Activated T-cell treated with anti-CD3 and anti-CD28 coated beads for 48 hours (primary cell): ENCODE results near the gene GRB2.
"Not testable (repeated sequence)": the region's sequence is repeated elsewhere in the genome, so short reads cannot be mapped to it uniquely, and the experiment has no call there.

Experiments used
- DNase-seq: peaks from one replicate; pipeline ENCODE4 v3.0.0-alpha.2; 2020; ENCODE audit warnings: low read depth

The GRB2 gene

DNA sequence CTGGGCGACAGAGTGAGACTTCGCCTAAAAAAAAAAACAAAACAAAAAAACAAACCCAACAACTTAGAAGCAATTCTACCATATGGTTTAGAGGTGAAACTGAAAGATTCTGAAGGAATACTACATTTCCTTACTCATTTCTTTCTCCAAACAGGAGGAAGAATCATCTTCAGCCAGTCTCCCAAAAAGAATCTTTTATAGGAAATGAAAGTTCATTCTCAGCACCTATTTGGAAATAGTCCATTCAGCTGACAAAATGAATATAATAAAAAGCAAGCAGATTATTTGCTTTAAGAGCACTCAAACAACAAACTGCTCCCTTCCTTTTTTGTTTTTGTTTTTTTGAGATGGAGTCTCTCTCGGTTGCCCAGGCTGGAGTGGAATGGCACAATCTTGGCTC, 17.7 kb downstream of the GRB2 start:
- DNase-seq, result no peak

DNA sequence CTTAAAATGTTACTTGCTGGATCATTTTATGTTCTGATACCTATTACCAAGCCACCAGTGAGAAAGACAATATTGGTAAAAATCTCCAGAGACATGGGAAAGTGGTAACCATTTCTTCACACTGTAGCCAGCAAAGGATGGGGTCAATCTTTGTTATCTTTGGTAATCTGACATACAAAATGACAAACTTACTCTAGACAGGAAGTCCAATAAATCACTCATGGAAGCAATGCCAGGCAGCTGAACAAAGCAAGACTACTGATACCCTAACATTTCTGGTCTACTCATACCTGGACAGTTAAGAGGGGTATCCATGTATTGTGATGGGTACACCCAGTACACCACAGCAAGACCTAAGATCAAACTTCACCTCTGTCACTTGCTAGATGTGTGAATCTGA, 19.0 kb downstream of the GRB2 start:
- DNase-seq, result no peak

DNA sequence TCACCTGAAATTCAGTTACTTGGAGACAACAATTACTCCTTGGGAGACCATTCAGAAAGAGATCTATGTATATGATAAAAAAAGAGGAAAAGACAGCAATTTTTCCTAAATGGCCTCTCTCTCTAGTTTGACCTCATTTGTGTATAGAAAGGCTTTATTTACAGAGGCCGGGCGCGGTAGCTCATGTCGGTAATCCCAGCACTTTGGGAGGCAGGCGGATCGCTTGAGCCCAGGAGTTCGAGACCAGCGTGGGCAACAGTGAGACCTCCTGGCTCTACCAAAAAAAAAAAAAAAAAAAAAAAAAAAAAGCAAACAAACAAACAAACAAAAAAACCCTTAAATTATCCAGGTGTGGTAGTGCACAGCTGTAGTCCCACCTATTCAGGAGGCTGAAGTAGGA, 20.7 kb downstream of the GRB2 start:
- no peak for DNase-seq

DNA sequence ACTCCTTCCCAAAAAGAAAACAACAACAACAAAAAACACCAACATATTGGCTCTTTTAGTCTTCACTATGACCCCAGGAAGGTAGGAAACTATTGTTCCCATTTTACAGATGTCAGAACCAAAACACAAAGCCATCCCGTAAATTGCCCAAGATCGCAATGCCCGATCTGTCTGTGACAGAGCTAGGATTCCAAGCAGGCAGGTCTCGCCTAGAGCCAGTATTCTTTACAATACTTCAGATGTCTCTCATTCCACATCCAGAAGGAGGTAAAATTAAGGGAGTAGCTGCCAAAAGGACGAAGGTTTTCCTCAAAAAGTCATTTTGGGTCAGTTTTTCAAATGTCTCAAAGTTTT, 21.7 kb downstream of the GRB2 start:
- DNase-seq, result no peak

GRCh38 chr17:75380750-75381149, 24.7 kb downstream of the GRB2 start:
- no peak for DNase-seq

- DNase-seq, result no peak
Measured at GRCh38 chr17:75380315-75380714, 25.2 kb downstream of the GRB2 start.

- DNase-seq, result not testable (repeated sequence)
Measured at GRCh38 chr17:75379426-75379825, 26.1 kb downstream of the GRB2 start.

DNA sequence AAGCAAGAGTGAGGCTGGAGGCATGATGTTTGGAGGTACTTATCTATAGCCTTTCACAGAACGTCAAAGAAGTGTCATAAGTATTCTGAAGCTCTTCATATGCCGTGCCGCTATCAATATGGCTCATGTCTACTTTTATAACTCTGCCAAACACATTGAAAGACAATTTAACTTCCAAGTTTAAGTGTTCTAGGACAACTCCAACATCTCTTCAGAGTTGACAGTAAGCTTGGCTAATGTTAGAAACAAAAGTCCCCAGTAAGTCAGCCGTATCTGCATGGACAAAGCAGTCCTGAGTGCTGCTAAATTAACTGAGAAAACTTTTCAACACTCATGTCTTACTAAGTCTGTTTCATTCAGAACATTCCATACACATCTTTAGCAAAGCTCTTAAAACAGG, 32.2 kb downstream of the GRB2 start:
- DNase-seq, result no peak

DNA sequence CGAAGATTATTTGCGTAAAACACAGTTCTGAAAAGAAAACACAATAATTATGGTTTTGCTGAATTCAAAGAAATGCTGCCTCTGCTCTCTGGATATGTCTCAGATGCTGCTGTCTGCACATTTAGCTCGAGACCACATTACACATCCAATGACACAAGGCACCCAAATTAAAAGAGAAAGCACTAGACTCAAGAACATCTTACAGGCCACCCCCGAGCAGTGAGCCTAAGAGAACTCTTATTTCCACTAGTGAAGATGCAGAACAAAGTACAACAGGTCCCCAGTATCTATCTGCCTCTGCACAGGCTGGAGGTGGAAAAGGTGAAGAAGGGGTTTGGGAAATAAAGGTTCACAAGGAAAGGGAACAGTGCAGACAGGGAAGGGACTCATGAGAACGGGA, 33.5 kb downstream of the GRB2 start:
- no peak for DNase-seq

DNA sequence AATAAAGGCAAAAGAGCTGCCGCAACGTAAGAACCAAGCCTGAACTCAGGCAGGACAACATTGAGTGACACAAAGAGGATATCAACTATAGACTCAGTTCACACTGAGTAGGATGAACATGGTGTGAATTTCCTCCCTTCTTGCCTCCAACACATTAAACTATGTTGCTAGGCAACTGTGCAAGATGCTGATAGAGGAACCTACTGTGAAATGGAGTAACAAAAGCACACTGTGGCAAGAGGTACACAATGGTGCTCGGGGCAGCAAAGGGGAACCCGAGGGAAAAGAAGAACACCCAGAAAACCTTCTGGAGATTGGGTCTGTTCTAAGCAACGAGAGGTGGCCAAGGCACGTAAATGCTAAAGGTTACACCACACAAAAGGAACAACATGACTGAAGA, 34.1 kb downstream of the GRB2 start:
- DNase-seq, result no peak

GRCh38 chr17:75370286-75370915, 35.1 kb downstream of the GRB2 start:
- no peak for DNase-seq

DNA sequence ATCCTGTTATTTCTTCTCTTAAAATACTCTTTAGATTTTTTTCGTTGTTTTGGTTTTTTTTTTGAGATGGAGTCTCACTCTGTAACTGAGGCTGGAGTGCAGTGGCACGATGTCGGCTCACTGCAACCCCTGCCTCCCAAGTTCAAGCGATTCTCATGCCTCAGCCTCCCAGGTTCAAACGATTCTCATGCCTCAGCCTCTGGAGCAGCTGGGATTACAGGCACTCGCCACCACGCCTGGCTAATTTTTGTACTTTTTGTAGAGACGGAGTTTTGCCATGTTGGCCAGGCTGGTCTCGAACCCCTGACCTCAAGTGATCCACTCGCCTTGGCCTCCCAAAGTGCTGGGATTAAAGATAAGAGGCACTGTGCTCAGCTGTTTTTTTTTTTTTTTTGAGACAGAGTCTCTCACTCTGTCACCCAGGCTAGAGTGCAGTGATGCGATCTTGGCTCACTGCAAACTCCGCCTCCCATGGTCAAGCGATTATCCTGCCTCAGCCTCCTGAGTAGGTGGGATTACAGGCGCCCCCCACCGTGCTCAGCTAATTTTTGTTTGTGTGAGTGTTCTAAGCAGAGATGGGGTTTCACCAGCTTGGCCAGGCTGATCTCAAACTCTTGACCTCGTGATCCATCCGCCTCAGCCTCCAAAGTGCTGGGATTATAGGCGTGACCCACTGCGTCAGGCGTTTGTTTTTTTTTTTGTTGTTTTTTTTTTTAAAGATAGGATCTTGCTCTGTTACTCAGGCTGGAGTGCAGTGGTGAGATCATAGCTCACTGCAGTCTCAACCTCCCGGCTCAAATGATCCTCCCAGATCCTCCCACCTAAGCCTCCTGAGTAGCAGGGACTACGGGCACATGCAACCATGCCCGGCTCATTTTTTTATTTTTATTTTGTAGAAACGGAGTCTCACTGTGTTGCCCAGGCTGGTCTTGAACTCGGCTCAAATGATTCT, 37.4 kb downstream of the GRB2 start:
- DNase-seq, result not testable (repeated sequence)

- no peak for DNase-seq
Measured at GRCh38 chr17:75367312-75367711, 38.2 kb downstream of the GRB2 start.

DNA sequence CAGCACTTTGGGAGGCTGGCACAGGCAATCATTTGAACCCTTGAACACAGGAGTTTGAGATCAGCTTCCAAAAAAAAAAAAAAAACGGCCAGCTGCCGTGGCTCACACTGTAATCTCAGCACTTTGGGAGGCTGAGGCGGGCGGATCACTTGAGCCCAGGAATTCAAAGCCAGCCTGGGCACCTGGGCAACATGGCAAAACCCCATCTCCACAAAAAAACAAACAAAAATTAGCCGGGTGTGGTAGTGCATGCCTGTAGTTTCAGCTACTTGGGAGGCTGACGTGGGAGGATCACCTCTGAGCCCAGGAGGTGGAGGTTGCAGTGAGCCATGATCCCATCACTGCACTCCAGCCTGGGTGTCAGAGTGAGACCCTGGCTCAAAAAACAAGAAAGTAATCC, 39.0 kb downstream of the GRB2 start:
- no peak for DNase-seq

DNA sequence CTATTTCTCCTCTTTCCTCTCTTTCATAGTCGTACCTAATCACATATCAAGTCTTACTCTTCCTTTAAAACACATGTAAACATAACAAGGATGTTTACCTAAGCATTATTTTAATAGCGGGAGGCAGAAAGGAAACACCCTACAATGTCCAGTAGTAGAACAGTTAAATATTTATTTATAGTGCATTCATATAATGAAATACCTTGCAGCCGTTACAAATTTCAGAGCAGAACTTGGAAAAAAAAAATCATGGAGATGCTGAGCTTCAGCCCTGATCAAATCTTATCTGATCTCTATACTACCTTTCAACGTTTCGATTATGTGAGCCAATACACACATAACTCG, 39.6 kb downstream of the GRB2 start:
- DNase-seq, result no peak

- DNase-seq, result no peak
Measured at GRCh38 chr17:75365009-75365930, 40.2 kb downstream of the GRB2 start.

- DNase-seq, result no peak
Measured at GRCh38 chr17:75364078-75364477, 41.4 kb downstream of the GRB2 start.

DNA sequence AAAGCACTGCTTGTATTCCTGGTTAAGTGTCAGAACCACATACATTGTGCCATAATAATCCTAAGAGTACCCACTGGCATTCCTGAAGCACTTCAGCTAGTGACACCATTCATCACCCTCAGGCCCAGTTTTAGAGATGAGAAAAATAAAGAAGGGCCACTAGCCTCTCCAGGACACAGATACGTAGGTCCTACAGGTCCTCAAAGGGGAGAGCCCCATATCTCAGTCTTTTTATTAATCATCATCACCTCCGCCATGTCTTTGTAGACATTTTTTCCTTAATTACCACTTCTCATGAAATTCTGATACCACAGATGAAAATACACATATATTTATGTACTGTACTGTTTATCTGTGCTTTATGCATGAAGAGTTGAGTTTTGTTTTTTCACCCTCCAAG, 43.5 kb downstream of the GRB2 start:
- DNase-seq, result no peak

GRCh38 chr17:75361344-75361743, 44.1 kb downstream of the GRB2 start:
- DNase-seq, result no peak

GRCh38 chr17:75356260-75356937, 49.1 kb downstream of the GRB2 start:
- DNase-seq, result no peak

GRCh38 chr17:75353176-75353575, 52.3 kb downstream of the GRB2 start:
- no peak for DNase-seq

DNA sequence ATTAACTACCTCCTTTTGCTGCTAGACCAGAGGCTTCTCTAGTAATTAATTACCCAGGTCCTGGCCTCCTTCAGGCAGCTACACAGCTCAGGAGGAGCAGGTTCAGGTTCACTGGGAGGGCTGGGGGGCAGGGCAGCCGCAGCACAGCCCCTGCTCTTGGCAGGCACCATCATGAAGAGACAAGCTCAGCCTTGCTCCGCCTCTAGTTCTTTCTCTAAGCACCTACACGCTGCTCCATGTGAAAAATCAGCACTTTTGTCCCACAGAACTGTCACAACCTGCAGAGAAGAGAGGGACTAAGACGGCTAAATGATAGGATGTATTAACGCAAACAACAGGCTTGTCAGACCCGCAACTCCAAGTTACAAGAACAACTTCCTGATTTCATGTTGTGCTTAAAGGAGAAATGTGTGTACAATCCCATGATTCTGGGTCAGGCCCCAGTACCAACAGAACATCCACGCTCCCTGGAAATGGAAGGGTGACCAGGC, 53.4 kb downstream of the GRB2 start:
- DNase-seq, result no peak
